HG02973 (cell line): Measurements from ENCODE around the gene DYNLT5.
"Not testable (repeated sequence)": the region's sequence is repeated elsewhere in the genome, so short reads cannot be mapped to it uniquely, and the experiment has no call there.

Source experiments
- ATAC-seq: cut with Tn5 transposase; IDR thresholded peaks from one replicate; pipeline ENCODE4 v1.9.1; 2021; ENCODE audit warnings: moderate library complexity; ENCODE audit not compliant: unreplicated experiment

The DYNLT5 gene, protein sequence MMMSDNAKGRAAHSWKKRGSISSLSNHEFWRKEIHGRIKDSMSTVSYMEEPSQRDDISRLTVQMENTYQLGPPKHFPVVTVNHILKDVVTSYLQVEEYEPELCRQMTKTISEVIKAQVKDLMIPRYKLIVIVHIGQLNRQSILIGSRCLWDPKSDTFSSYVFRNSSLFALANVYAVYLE

DNA sequence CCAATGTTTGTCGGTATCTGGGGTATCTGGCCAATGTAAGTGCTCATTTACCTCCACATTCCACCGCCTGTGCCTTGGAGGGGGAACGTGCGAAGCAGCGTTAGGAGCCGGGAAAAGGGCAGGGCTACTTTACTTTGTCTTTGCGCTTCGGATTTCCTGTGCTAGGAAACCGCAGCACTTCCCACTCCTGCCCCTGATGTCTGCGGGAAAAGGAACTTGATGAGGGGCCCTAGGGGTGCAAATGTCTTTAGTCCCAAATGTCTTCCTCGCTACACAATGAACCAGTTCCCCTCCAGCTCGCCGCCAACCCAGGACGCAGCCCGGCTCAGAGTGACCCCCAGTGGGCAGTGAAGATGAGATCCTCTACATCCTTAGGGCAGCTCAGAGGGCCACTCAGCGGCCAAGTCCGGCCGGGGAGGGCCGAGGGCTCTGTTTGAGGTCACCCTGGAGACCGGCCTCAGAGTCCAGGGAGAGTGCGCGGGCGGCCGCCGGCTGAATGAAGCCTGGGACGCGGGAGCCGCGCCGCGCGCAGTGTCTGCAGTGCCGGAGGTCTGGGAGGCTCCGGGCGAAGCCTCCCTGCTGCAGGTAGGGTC, at the start of gene DYNLT5:
DYNLT5 (plus strand) TSS at position 460 of the 593 bp plus-strand sequence. CDS start 2,200 bp downstream, outside the sequence.
- ATAC-seq: no peak

DNA sequence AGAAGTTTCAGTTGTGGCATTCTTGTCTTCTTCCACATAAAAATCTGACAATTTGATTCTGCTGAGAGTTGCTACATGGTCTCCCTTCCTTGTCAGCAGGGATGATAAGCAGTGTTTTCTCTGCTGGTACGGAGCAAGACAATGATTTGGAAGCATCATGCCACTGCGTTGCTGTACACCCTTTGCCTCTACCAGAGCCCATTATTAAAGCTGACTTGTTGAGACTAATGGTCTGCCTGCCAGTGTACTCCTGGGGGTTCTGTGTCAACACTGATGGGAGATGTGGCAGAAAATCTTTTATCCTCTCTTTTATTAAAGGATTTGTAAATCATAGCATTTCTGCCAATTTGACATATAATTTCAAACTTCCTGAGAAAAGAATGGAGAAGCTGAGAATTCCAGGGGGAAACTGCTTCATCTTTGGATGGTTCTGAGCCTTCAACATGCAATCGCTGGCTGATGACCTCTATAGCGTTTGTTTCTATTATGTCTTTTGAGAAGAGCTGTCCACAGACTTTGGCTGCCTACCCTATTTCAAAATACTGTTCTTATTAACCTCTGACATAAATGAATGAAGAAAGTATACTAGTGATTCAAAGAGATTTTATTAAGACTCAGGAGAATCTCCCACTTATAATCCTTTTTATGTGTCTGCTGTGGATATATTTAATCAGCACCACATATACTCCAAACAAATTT, 47.9 kb upstream of the DYNLT5 start:
- no peak for ATAC-seq

DNA sequence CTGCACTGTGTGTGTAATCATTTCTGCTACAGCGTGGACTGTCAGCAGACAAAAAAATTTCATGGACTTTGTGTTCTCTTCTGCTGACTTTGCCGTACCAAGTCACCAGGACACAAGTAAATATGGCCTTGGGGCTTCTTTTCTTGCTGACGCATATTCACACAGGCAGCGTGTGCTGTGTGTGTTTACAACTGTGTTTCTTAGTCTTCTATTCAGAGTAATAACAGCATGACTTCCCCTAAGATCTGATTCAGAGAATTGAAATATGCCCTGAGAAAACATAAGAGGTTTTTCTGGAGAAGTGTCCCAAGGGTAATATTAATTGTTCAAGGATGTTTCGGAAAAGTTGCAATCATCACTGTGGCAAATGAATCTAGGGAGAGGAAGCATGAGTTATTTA, 47.1 kb upstream of the DYNLT5 start:
- ATAC-seq: no peak

DNA sequence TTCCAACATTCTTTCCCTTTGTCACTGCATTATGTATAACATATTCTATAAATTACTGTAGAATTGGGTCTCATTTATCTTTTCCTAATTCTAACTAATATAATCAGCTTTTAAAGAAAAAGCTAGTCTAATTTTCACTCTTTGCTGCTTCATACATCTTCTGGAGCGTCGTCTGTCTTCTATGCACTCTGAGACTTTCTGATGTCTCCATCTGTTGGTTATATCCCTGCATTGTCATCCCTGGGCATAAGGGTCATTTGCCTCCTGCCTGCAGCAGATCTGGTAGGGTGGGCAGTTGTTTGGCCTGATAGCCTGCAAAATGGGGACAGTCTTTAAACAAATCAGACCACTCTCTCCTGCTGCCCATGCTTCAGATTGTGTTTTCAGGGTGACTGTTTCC, 40.8 kb upstream of the DYNLT5 start:
- ATAC-seq: no peak

DNA sequence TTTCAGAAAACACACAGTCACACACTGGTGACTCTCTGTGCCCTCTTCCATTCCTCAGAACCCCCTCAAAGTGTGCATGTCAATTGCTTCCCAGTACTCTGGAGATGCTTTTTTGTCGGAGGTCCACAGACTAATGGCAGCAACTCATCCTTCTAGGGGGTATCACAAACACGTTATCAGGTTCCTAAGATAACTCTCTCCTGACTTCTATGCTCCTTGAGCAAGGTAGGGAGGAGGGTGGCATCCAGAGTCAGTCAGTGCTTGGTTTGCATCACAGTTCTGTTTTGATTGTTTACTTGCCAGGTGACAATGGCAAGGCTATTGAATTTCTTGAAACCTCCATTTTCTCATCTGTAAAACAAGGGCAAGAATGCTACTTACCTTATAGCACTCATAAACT, 39.4 kb upstream of the DYNLT5 start:
- ATAC-seq: no peak

DNA sequence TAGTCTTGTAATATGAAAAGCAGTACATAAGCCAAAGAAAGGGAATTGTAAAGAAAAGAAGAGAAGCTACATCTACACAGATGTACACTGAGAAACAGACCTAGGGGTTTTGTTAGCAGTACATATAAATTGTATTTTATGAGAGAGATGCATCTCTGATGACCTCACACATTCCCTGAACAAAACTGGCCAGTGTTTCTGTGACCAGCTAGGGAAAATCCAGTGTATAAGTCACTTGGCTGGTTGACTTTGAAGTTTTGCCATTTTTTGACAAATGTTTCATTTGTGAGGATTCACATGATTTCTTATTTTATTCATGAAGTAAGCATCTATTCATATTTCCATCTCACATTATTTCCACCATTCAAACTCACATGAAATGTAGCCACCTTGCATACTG, 28.3 kb upstream of the DYNLT5 start:
- ATAC-seq: no peak

DNA sequence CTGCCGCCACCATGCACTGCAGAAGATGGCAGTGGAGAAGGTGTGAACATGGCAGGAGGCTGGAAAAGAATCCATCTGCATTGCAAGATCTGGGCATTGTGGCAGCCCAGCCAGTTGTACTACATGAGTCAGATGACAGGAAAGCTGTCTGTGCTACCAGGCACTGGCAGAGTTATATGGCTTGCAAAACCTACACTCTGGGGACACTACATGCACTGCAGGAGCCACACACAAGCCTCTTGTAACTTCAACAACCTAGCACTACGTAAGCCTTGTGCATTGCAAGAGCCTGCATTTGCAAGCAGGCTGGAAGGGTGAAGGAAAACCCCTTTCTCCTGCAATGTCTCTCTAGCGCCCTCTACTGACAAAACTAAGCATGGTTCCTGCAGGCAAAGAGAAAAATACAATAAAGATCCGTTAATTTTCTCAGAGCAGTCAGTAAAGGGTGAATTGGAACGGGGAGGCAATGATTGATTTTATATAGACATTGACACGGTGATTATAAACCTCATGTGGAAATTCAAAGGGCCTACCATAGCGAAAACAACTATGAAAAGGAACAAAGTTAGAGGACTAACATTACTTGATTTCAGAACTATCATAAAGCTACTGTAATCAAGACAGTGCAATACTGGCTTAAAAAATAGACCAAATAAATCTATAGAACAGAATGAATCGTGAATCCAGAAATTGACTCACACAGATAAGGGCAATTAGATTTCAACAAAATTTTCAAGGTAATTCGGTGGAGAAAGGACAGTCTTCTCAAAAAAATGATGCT, 26.2 kb upstream of the DYNLT5 start:
- peak; percentile 81 for ATAC-seq

DNA sequence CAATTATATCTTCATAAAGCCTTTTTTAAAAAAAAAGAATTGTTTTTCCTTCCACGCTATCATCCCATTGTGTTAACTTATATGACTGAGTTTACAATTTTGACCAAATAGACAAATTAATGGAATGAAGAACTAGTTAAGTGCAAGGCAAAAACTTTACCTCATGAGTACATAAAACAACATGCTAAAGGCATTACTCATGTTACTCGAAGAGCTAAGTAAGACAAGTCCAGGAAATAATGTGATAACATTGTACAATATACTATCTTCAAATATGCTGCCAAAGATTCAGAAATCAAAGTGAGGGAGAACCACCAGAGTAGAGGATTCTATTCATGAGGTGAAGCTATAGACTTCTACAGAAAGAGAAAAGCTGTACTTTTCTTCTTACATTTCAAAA, 24.2 kb upstream of the DYNLT5 start:
- no peak for ATAC-seq

DNA sequence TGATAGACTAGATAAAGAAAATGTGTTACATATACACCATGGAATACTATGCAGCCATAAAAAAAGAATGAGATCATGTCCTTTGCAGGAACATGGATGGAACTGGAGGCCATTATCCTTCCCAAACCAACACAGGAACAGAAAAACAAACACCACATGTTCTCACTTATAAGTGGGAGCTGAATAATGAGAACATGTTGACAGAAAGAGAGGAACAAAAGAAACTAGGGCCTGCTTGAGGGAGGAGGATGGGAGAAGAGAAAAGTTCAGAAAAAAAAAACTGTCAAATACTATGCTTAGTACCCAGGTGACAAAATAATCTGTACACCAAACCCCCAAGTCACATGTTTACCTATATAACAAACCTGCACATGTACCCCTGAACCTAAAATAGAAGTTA, 23.5 kb upstream of the DYNLT5 start:
- ATAC-seq: not testable (repeated sequence)

DNA sequence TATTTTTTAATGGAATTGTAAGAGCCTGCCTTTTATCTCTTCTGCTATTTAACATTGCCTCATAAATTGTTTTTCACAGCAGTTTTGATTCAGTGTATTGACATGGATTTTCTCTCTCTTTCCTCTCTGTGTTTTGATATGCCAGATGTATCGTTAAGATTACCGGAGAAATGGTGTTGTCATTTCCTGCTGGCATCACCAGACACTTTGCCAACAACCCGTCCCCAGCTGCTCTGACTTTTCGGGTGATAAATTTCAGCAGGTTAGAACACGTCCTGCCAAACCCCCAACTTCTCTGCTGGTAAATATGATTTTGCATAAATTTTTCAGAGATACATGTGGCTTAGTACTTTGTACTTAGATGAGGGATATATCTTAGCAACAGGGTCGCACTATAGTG, 23.1 kb upstream of the DYNLT5 start:
- no peak for ATAC-seq

DNA sequence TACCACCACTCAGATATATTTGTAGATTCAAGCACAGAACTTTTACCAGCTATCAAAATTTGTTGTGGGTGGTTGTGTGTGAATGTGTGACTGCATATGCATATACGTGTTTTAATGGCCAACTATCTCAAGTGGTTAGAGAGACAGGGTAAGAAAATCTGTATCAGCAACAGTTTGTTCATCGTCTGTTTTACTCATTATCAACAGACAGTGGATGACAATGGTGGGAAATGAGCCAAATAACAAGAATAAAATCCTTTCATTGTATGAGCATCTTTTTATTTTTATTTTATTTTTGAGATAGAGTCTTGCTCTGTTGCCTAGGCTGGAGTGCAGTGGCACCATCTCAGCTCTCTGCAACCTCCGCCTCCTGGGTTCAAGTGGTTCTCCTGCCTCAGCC, 22.7 kb upstream of the DYNLT5 start:
- no peak for ATAC-seq

DNA sequence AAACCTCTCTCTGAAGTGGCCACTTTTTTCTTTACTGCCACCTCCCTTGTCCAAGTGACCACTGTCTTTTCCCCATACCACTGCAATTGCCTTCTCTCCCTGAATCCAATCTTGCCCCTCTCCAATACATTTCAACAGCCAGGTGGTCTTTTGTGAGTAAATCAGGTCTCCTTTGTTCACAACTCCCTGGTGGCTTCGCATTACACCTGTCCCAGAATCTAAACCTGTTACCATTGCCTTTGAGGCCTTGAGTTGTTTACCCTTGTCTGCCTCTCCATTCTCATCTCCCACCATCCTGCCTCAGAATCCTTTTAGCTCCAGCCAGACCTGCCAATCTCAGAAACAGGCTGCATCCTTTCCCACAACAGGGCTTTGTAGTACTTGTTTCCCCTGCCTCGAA, 21.8 kb upstream of the DYNLT5 start:
- no peak for ATAC-seq

DNA sequence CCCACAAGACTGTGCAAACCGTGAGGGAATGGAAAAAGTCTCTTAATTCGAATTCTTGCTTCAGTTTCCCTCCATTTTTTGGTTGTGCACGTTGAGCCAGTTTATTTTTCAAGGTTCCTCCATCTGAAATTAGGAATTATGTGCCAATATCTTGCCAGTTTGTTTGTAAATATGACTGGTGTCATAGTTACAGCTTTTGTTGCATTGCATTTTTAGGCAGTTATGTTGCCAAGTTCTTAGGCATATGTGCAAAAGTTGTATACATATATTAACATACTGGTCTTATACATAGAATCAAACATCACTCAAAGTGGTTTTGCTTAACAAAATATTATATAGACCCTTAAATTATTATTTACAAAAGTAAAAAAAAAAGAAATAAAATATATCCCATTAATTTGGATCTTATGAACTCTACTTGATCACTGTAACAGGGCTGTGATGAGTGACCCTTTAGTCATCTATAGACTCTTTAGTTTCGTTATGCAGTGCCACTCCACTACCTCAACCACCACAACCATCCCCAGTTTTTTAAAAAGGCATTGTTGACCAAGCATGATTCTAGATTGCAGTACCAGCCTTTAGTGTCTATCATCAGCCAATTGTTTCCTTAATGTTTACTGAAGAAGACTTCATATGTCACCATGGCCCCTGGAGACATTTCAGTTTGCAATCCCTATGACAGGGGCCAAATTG, 20.9 kb upstream of the DYNLT5 start:
- no peak for ATAC-seq

DNA sequence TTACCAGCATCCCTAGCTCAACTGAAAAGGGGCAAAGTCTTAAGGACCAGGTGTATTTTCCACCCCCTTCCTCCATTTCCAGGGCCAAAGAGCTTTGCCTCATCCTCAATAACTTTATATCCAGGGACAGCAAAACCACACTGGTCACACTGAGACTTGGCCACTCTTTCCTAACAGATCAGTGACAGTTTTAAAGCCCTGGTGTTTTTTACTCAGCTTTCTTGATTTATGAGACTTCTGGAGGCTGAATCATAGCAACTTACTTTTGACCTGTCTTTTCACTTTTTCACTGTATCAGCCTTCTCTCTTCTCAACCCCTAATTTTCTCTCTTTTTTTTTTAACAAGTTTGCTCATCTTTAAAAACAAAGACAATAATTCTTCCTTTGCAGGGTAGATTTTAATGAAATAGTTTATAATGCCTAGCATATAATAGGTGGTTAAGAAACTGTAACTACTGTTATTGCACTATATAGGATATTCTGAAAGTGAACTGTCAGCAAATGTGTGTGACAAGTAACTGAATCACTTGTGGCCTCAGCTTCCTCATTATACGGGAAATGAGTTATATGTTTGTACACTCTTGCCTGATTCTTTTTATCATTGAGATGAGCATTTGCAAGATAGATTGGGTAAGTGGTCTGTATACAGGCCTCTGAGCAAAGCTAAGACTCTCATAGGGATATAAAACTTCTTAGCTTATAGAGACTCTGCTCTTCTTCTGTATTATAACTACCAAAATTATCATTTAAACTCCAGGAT, 19.7 kb upstream of the DYNLT5 start:
- ATAC-seq: peak; percentile 59

DNA sequence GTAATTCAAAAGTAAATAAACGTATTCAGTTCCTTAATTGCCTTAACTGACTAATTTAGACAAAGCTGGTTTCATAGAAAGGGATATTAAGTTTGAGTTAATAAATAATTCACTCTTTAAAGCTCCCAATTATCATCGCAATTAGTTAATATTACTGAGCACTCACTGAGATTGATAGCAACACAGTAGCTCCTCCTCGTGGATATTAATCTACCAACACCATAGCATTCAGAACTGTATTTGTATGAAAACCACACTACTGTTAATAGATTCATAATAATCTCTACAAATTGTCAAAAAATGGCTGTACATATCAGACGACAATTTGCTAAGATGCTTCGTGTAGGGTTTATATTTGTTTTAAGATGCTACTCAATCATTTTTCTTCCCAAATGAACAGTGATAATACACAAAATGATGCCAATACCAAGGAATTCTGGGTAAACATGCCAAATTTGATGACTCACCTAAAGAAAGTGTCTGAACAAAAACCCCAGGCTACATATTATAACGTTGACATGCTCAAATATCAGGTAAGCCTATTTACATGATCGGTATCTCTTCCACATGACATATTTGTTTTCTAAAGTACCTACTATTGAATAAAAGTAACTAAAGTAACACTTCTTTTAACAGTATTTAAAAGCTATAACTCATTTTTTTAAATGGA, 18.8 kb upstream of the DYNLT5 start:
- no peak for ATAC-seq

DNA sequence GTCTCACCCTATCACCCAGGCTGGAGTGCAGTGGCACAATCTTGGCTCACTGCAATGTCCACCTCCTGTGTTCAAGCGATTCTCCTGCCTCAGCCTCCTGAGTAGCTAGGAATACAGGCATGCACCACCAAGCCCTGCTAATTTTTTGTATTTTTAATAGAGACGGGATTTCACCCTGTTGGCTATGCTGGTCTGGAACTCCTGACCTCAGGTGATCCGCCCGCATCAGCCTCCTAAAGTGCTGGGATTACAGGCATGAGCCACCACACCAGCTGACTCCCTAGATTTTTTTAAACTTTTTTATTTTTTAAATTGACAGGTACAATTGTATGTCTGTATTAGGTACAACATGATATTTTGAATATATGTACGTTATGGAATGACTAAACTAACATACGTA, 17.7 kb upstream of the DYNLT5 start:
- ATAC-seq: not testable (repeated sequence)

DNA sequence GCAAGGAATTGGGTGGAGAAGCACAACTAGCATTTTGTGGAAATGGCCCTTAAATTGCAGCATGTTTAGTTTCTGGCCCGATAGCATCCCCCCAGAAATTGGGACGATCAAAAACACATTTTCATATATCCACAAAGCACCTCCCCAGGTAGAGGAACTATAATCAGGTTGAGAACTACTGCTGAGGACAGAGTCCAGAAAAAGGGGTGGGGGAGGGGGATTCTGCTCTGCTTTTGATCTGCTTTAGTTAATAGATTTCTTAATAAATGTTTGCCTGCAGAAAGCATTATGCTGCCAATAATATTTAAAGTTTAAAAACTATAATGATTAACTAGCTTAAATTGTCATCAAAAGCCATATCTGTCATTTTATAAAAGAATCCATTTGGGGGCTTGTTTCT, 14.4 kb upstream of the DYNLT5 start:
- ATAC-seq: no peak

DNA sequence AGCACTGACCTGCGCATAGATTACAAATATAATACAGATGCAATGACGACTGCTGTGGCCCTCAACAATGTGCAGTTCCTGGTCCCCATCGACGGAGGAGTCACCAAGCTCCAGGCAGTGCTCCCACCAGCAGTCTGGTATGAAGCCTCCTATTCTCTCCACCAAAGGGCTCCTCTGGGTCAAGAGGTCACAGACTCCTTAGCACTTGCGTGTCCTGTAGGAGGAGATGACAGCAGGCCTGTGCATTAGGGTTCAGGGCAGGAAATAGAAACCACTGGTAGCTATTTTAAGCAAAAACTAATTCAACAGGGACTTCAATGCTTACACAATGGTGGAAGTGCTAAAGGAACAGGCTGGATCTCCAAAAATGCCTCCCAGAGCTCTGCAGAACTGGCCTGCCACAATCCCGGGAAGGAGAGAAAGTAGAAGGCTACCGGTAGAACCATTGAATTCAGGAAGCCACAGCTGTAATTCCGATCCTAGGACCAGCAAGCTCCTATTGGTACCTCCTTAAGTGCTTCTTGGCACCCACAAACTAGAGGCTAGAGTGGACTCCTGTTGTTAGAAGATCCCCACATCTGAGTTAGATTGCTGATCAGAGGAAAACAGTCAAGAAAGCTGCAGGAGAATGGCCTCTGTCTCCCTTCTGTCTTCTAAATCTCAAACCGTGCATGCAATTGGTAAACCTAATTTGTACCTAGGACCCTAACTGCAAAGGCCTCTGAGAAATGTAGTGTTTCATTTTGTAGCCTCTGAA, 12.7 kb upstream of the DYNLT5 start:
- peak; percentile 73 for ATAC-seq

DNA sequence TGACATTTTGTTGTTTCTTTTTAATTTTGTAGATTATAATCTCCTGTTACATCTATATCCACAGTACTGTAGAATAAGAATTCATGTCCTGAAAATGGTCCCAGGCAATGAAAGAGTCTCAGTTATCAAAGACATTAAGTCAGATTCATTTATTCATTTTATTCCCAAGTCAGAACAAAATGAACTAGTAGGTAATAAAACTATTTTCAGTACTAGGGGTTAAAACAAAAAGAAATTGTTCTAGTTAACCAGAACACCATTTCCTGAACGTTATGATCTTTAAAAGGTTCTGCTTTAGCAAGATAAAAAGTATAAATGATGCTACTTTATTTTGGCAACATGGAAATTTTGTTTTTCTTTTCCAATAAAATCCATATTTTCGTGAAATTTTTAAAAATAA, 6.8 kb upstream of the DYNLT5 start:
- ATAC-seq: no peak
